Skin of body (tissue), 2 donors: ENCODE results near the gene GLUD1. TPM values are rescaled to one million over a fixed set of nuclear protein-coding genes. Genes with fewer than 3 reads are reported as not detected.

Experiments used
- small RNA-seq: library from RNA; depleted of rRNA; stranded (forward); fragments of <200 nt; gene quantifications from one replicate; pipeline ENCODE3, GENCODE V24; 2014; ENCODE audit warnings: low replicate concordance
- total RNA-seq: library from RNA; depleted of rRNA; stranded (reverse); fragments of >200 nt; gene quantifications from one replicate; pipeline ENCODE4 v1.2.3, GENCODE V29; 2014

Gene GLUD1
- total RNA-seq, 1 donor from 2014 or later: 134 TPM

Small RNAs within 50 kb of the gene (small RNA-seq; reads per million reads assigned to genes)
- not detected for gene AL136982.5
- not detected for gene FAM25A
- gene RNU6-529P: not detected

Other genes with a start within 250 kb of the GLUD1 start
- gene MMRN2, start 137.2 kb downstream of the GLUD1 start, total RNA-seq: 20.4 TPM
- 7.1 TPM for gene SNCG, start 136.2 kb downstream of the GLUD1 start, total RNA-seq
- gene ADIRF, start 126.4 kb downstream of the GLUD1 start, total RNA-seq: 69.2 TPM
- gene FAM25A, start 74.5 kb downstream of the GLUD1 start, total RNA-seq: 16.3 TPM
- gene SHLD2, start 363 bp upstream of the GLUD1 start, total RNA-seq: 37.9 TPM
- 0.59 TPM for gene NUTM2A, start 130.6 kb upstream of the GLUD1 start, total RNA-seq